Epithelial cell of prostate (primary cell): ENCODE data around the gene HIGD2A.

Source experiments
- DNase-seq: peaks from one replicate; pipeline ENCODE4 v3.0.0-alpha.2; 2011; ENCODE audit warnings: low read depth, low spot score
- H3K27ac ChIP-seq: fragments of 450-650 bp; 2 replicates; pipeline ENCODE4 v1.5.1; 2017; ENCODE audit warnings: mild to moderate bottlenecking

HIGD2A gene

DNA sequence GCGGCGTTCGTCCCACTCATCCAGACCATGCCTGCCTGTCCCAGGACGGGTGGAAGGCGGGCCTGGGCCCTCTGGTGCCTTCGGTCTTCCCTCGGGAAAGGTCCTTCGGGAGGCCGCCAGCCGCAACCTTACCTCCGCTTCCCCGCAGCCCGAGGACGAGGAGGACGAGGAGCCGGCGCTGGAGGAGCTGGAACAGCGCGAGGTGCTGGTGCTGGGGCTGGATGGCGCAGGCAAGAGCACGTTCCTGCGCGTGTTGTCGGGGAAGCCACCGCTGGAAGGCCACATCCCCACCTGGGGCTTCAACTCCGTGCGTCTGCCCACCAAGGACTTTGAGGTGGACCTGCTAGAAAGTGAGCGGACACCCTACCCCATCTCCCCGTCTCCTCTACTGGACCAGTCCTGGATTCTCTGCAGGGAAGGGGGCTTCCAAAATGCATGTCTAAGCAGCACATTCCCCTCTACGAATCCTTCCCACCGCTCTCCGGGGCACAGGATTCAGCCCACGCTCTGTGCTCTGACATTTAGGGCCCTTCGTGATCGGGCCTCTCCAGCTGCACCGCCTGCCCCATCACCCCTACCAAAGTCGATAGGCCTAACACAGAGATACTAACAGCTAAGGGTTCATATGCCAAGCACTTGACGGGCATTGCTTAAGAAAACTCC, 22.2 kb upstream of the HIGD2A start:
- no peak overlapping the region for H3K27ac ChIP-seq

DNA sequence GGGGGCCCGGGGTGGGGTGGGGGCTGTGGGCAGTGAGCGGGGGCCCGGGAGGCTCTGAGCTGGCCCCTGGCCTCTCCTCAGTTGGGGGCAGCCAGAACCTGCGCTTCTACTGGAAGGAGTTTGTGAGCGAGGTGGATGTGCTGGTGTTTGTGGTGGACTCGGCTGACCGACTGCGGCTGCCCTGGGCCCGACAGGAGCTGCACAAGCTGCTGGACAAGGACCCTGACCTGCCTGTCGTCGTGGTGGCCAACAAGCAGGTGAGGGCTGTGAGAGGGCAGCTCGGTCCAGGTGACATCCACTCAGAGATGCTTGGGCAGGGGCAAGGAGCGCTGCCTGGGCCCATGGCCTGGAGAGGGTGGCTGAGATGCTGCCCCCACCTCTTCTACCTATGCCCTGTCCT, 19.8 kb upstream of the HIGD2A start:
- DNase-seq: no peak
- no peak overlapping the region for H3K27ac ChIP-seq

More for the DNA sequence above, 22.2 kb upstream of the HIGD2A start:
- DNase-seq: no peak

DNA sequence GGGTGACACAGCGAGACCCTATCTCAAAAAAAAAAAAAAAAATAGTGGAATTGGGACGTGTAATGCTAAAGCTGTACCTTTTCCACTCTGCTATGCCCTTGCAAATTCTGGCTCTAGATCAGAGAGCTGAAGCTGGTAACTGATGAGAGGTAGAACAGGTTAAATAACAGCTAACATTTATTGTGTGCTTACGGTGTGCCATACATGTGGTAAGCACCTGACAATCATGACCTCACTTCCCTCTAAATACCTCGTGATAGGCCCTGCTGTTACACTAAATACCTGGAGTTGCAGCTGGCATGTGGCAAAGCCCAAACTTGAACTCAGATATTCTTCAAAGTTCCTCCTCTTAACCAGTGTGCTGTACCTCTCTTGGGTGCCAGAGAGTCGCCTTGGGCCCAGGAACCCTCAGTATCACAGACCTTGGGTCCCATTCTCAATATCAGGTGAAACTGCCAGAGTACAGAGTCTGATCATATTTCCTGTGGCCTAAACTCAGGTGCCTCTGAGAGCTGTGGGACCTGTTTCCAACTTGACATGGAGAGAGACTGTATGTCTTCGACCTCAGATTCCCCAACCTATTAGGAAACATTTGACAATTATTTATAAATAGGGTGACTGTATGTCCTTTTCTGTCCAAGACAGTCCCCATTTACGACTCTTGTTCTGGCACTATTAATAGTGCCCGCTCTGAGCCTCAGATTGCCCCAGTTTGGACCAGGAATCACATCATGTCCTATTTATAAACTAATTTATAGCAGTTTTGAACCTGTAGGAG, 18.4 kb upstream of the HIGD2A start:
- DNase-seq: no peak
- no peak overlapping the region for H3K27ac ChIP-seq

DNA sequence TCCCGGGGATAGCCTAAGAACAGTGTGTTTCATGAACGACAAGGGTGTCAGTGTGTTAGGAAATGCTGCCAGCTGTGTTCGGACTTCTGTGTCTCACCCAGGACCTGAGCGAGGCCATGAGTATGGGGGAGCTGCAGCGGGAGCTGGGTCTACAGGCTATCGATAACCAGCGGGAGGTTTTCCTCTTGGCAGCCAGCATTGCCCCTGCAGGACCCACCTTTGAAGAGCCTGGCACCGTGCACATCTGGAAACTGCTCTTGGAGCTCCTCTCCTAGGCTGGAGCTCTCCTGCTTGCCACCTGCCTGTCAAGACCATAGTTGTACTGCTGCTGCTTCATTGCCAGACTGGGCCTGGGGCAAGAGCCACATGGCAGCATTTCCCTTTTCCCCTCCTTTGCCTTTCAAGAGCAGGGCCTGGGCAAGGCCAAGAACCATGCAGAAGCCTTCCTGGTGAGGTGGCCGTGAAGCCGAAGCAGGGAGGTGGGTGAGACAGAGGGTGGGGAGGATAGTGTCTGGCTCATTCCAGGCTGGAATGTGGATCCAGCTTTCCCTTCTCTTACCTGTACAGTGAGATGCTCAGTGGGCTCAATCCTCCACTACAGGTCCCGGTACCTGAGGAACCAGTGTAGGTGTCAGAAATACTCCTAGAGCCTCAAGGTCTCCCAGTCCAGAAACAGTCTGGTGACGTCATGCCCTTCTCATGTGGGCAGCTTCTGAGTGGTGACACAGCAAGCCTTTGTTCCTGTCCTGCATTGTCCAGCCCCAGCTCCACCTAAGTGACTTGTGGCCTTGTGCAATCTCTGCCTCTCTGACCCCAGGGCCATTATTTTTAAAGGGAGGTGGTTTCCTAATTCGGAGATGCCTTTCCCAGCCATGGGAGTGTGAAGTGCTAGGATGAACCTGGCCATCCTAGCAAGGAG, 16.7 kb upstream of the HIGD2A start:
- DNase-seq: no peak

GRCh38 chr5:176373100-176373818, 15.3 kb upstream of the HIGD2A start:
- DNase-seq: no peak
- H3K27ac ChIP-seq: no peak overlapping the region

More for the DNA sequence above, 16.7 kb upstream of the HIGD2A start:
- H3K27ac ChIP-seq: no peak overlapping the region

DNA sequence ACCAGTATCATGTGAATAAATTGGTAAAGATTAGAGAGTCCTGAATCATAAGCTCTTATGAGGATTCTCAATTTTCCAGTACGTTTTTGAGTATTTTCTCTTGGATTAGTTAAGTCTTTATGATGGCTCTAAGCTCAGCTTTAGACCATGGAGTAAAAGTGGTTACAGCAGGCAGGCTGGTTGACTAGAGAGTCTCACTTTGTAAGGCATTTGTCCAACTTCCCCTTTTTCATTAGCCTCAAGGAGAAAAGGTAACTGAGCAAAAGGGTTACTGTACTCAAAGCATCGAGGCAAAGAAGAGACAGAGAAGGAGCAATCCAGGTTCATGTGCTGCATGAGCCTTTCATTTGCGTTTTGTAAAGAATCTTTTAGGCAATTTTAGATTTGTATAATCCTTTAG, 8.7 kb upstream of the HIGD2A start:
- no peak for DNase-seq
- H3K27ac ChIP-seq: no peak overlapping the region

DNA sequence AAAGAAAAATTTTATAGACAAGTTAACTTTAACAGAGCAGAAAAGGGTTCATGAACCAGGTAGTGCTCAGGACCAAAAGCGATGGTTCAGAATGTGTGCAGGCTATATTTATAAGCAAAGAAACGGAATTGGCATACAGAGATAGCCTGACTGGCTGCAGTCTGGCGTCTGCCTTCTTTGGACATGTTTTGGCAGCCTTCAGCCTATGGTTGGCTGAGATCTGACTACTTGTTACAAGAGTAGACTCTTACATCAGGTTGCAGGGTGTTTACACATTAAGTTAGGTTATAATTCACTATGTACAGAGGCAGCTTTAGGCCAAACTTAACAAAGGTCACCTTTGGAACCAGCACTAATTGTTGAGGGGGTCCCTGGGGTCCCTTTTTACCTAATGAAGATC, 7.1 kb upstream of the HIGD2A start:
- no peak overlapping the region for H3K27ac ChIP-seq
- no peak for DNase-seq

- H3K27ac ChIP-seq: no peak overlapping the region
- DNase-seq: no peak
Observed at GRCh38 chr5:176381979-176382378, 6.6 kb upstream of the HIGD2A start.

DNA sequence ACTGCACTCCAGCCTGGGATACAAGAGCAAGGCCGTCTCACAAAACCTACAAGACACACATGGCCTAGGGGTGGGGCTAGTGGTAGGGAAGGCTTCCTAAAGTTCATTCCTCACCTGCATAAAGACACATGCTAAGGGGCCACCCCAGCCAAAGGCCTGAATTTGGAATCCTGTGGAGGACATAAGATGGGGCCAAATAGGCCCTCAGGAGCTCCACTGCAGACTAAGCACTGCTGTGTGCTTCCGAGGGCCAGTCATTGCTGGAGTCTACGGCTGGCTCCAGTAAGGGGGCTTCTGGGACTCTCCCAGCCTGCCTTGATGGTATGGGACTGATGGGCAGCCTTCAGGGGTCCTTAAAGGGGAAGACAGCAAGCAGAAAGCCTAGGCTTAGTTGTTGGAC, 5.8 kb upstream of the HIGD2A start:
- H3K27ac ChIP-seq: no peak overlapping the region
- DNase-seq: no peak

DNA sequence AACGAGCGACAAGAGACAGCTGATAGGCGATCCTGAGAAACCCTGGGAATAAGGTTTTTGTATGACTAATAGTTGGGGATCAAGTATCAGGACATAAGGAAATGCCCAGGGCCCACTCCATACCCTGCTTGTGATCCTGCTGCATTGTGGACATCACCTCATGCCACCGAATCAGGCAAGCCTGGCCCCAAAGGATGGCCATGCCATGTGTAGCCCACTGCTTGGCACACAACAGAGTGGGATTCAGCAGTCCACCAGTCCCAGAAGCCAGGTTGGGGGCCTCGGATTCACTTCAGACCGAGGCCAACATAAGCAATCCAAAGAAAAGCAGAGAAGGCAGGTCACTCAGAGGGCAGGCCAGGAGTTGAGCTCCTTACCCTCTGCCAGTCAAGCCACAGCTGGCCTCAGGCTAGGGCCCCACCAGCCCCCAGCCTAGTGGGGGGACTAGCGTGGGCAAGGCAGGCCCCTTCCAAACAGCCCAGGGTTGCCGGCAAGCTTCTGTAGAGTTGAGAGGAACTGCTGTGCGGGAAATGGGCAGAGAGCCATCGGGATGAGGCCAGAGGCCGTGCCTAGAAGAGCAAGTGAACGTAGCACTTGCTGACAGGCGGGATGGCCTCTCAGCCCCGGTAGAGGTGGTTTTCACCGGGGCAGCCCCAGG, 5.2 kb upstream of the HIGD2A start:
- no peak overlapping the region for H3K27ac ChIP-seq
- no peak for DNase-seq

- DNase-seq: no peak
- H3K27ac ChIP-seq: no peak overlapping the region
Observed at GRCh38 chr5:176383961-176384360, 4.6 kb upstream of the HIGD2A start.

DNA sequence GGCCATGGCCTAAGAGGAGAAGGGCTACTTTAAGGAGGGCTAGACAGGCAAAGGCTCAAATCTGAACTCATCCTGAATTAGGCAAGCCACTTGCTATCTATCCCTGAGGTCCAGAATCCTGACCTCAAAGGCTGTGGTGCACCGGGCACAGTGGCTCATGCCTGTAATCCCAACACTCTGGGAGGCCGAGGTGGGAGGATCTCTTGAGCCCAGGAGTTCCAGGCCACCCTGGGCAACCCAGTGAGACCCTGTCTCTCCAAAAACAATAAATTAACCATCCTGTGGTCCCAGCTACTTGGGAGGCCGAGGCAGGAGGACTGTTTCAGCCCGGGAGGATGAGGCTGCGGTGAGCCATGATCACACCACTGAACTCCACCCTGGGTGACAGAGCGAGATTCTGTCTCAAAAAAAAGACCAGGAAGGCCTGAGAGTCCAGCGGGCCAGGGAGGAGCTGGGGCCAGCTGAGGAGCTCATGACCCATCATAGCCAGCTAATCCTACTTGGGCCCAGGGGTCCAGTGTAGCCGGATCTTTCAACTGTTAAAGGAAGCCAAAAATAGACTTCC, 4.1 kb upstream of the HIGD2A start:
- DNase-seq: no peak
- H3K27ac ChIP-seq: no peak overlapping the region

DNA sequence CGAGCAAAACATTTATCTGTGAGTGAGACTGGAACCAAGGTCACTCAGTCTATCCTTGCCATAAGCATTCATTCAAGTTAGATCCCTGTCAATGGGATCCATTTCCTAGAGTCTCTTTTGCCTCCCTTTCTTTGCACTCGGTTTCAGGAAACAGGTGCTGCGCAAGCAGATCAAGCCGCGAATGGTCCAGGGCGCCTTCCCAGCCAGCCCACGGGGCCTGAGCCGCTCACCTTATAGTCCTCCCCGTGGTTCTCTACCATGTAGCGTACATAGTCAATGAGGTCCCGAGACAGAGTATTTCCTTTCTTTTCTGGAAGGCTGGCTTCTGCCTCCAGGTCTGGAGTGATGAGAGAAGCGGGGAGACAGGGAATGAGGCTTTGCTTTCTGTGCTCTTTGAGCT, 3.6 kb upstream of the HIGD2A start:
- DNase-seq: no peak
- no peak overlapping the region for H3K27ac ChIP-seq

DNA sequence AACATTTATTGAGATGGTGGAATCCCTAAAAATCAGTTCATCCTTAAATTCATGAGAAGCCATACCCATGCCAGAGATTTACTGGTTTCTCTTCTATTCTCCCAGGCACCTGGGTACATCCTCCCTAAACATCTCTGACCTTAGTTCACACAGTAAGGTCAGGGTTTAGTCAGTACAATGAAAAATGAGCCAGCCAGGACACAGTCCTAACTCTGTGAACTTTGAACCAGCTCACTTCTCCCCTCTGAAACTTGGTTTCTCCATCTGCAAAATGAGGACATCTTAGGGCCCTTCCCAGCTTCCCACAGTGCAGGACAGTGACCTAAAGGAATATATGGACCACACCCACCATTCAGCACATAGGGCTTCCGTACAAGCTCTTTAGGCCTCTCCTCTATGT, 2.1 kb upstream of the HIGD2A start:
- H3K27ac ChIP-seq: no peak overlapping the region
- DNase-seq: no peak

- peak overlapping the region; percentile 89 for H3K27ac ChIP-seq
- no peak for DNase-seq
Observed at GRCh38 chr5:176387384-176387925, 1.1 kb upstream of the HIGD2A start.

DNA sequence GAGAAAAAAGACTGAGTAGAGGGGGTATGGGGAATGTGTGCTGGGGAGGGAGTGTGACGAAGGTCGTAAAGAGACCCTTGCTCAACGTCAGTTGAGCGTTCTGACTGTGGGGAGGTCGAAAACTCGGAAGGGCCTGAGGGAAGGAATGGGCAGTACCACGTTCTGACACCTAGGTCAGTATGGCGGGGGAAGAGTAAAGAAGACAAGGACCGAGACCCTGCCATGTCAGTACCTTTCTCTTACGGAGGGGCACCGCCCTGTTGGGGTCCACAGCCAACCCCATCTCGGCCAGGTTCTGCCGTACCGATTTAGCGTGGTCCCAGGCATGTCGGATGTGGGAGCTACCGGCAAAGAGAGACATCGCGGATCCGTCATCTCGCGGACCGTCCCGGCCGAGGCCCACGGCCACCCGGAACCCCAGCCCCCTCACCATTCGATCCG, 528 bp upstream of the HIGD2A start:
- no peak for DNase-seq
- H3K27ac ChIP-seq: peak overlapping the region; percentile 89

- DNase-seq: no peak
- H3K27ac ChIP-seq: peak overlapping the region; percentile 89
Observed at GRCh38 chr5:176389135-176390123, 878 bp downstream of the HIGD2A start.

DNA sequence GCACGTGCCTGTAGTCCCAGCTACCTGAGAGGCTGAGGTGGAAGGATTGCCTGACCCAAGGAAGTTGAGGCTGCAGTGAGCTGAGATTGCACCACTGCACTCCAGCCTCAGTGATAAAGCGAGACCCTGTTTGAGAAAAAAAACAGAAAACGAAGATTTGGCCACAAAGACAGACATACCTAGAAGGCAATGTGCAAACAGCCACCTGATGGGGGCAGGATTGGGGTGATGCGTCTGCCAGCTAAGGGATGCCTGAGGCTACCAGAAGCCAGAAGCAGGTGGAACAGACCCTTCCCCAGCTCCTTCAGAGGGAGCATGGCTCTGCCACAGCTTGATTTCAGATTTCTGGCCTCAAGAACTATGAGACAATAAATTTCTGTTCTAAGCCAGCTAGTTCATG, 2.9 kb downstream of the HIGD2A start:
- no peak overlapping the region for H3K27ac ChIP-seq
- no peak for DNase-seq
